ENCODE results near the gene ZNF594.
"Not testable (repeated sequence)": the region's sequence is repeated elsewhere in the genome, so short reads cannot be mapped to it uniquely, and the experiment has no call there.

ZNF594 gene

GRCh38 chr17:5191541-5192417 is at the start of gene ZNF594:
ZNF594 (minus strand) TSS chr17:5191868; CDS start chr17:5184256, 7,612 bp downstream.
- peak; percentile 97 to 99 for DNase-seq (ENCODE audit: low read depth in 2 of 2)

GRCh38 chr17:5239769-5240168 is 48.1 kb upstream of the ZNF594 start:
- DNase-seq (ENCODE audit: low read depth in 2 of 2): not testable (repeated sequence)

- DNase-seq (ENCODE audit: low read depth in 2 of 2): no peak
Observed at GRCh38 chr17:5238333-5238732, 46.7 kb upstream of the ZNF594 start.

- DNase-seq (ENCODE audit: low read depth in 2 of 2): peak; percentile 23 to 49
Observed at GRCh38 chr17:5237541-5238016, 45.9 kb upstream of the ZNF594 start.

GRCh38 chr17:5236938-5237540 is 45.4 kb upstream of the ZNF594 start:
- DNase-seq (ENCODE audit: low read depth in 2 of 2): no peak

- no peak for DNase-seq (ENCODE audit: low read depth in 2 of 2)
Observed at GRCh38 chr17:5234645-5235576, 43.2 kb upstream of the ZNF594 start, which contains the start of gene SCIMP. SCIMP (minus strand) TSS chr17:5234860; CDS start chr17:5234755, 105 bp downstream.

- DNase-seq (ENCODE audit: low read depth in 2 of 2): not testable (repeated sequence)
Observed at GRCh38 chr17:5233492-5233891, 41.8 kb upstream of the ZNF594 start.

GRCh38 chr17:5226940-5227878 is 35.5 kb upstream of the ZNF594 start:
- peak in 1 of 2 donors; percentile 8 for DNase-seq (ENCODE audit: low read depth in 2 of 2)

- no peak for DNase-seq (ENCODE audit: low read depth in 2 of 2)
Observed at GRCh38 chr17:5225668-5226457, 34.2 kb upstream of the ZNF594 start.

- not testable (repeated sequence) for DNase-seq (ENCODE audit: low read depth in 2 of 2)
Observed at GRCh38 chr17:5221912-5222311, 30.2 kb upstream of the ZNF594 start.

- DNase-seq (ENCODE audit: low read depth in 2 of 2): no peak
Observed at GRCh38 chr17:5220074-5220473, 28.4 kb upstream of the ZNF594 start.

GRCh38 chr17:5219536-5219935 is 27.9 kb upstream of the ZNF594 start:
- no peak for DNase-seq (ENCODE audit: low read depth in 2 of 2)

- DNase-seq (ENCODE audit: low read depth in 2 of 2): not testable (repeated sequence)
Observed at GRCh38 chr17:5217562-5217961, 25.9 kb upstream of the ZNF594 start.

GRCh38 chr17:5211458-5211857 is 19.8 kb upstream of the ZNF594 start:
- no peak for DNase-seq (ENCODE audit: low read depth in 2 of 2)

- no peak for DNase-seq (ENCODE audit: low read depth in 2 of 2)
Observed at GRCh38 chr17:5210614-5211252, 19.1 kb upstream of the ZNF594 start.

- DNase-seq (ENCODE audit: low read depth in 2 of 2): no peak
Observed at GRCh38 chr17:5210091-5210490, 18.4 kb upstream of the ZNF594 start.

GRCh38 chr17:5209396-5209795 is 17.7 kb upstream of the ZNF594 start:
- no peak for DNase-seq (ENCODE audit: low read depth in 2 of 2)

- DNase-seq (ENCODE audit: low read depth in 2 of 2): no peak
Observed at GRCh38 chr17:5203908-5204294, 12.2 kb upstream of the ZNF594 start.

GRCh38 chr17:5203178-5203907 is 11.7 kb upstream of the ZNF594 start:
- DNase-seq (ENCODE audit: low read depth in 2 of 2): no peak

Measured in stimulated activated CD8-positive, alpha-beta memory T cell treated with anti-CD3 and anti-CD28 coated beads, Interleukin-2, amount 100 ng/mL, for 48 hours (primary cell).